AG10803 (cell line): ENCODE data around the gene IGSF9.

Experiments used
- DNase-seq: peaks from one replicate; pipeline ENCODE4 v3.0.0; 2010; ENCODE audit warnings: low read depth
- H3K4me3 ChIP-seq: 2 replicates; pipeline ENCODE4 v1.5.1; 2011; ENCODE audit warnings: mild to moderate bottlenecking, low read length, control low read depth
- CTCF ChIP-seq: conservative IDR thresholded peaks from 2 replicates; pipeline ENCODE4 v1.5.1; 2011; ENCODE audit warnings: mild to moderate bottlenecking, low read length, control low read depth, inconsistent platforms

IGSF9 gene

DNA sequence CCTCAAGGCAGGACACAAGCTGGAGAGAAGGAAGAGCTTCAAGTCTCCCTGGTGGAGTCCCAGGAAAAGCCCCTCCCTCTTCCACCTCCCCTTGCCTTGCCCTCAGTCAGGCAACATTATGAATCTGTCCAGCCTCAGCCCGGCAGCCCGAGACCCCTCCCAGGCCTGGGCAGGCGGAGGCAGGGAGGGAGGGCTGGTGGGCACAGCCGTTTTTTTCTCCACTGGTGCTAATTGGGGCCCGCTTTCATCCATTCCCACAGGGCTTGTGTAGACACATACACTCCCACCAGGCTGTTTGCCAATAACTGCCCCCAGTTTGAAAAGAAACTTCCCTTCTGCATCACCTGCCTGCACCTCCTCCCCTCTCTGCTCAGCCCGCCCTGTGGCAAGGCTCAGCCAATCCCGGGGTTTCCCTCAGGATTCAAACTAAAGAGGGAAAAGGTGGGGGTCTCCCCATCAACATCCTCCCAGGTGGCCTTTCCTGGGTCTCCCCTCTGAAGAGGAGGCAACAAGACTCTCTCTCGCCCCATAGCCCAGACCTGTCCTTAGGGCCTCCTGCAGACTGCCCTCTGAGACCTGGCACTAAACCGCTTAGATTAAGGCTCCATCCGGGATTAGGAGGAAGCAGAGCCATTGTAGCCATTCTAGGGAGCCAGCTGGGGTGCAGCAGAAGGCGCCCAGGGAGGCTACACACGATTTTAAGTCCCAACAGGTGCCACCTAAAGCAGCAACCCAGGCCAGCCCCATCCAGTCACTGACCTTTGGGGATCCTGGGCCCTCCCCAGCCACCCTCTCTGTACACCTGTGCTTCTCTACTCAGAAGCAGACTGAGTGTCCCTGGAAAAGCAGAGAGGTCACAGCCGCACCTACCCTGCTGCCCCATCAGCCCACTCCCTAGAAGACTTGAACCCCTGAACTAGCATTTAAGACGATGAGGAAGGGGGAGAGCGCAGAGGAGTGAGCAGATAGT, 3.5 kb downstream of the IGSF9 start:
- no peak overlapping the region for H3K4me3 ChIP-seq
- no peak for DNase-seq
- no peak for TF ChIP-seq CTCF

- no peak for DNase-seq
- no peak for TF ChIP-seq CTCF
- H3K4me3 ChIP-seq = no peak overlapping the region
Measured at GRCh38 chr1:159941141-159941540, 4.3 kb downstream of the IGSF9 start.

- no peak for DNase-seq
- TF ChIP-seq CTCF = no peak
- H3K4me3 ChIP-seq = no peak overlapping the region
Measured at GRCh38 chr1:159940006-159940620, 5.3 kb downstream of the IGSF9 start.

- no peak overlapping the region for H3K4me3 ChIP-seq
- no peak for TF ChIP-seq CTCF
- no peak for DNase-seq
Measured at GRCh38 chr1:159939678-159940002, 5.8 kb downstream of the IGSF9 start.

DNA sequence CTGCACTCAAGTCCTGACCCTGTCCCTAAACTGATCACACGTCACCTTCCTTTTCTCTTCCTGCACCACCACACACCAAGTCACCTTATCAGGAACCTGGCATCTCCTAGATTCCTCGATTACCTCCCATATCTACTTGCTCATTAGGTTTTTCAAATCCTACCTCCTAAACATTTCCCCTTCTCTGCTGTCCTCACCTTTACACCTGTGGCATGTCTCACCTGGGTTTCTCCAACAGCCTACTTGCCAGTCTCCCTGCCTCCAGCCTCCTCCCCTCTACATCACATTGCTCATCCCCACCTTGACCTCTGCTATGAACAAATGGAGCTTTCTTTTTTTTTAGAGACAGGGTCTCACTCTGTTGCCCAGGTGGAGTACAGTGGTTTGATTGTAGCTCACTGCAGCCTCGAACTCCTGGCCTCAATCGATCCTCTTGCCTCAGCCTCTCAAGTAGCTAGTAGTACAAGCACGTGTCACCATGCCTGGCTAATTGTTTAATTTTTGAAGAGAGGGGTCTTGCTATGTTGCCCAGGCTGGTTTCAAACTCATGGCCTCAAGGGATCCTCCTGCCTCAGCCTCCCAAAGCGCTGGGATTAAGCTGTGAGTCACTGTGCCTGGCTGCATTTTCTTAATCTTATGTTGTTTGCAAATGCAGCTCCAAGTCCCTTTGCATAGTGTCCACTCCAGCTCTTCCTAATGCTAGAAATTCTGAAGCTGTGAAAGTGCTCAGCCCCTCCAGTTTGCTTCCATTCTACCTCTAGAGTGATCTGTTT, 6.3 kb downstream of the IGSF9 start:
- DNase-seq = no peak
- H3K4me3 ChIP-seq = no peak overlapping the region
- no peak for TF ChIP-seq CTCF

DNA sequence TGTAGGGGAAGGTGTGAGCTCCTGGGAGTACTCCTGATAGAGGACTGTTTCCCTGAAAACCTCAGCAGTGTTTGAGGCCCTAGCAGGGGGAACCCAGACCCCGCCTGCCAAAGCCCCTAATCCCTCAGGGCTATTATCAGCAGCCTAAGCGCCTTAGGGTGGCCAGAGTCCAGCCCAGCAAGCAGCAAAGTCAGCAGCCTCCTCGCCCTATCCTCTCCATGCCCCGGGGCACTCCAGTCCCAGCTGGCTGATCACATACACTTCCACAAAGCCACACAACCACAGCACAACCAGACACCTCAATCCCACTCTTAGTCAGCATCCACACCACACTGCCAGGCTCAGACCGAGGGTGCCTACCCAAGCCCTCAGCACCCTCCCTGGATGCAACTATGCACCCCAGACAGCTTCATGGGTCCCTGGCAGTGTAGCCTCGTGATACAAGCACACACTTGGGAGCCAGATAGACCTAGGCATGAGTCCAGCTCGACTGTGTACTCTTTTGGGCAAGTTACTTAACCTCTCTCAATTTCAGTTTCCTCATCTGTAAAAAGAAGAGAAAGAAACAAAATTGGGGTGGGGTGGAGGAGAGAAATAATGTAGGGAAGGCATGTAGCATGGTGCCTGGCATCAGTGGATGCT, 7.1 kb downstream of the IGSF9 start:
- TF ChIP-seq CTCF = no peak
- no peak overlapping the region for H3K4me3 ChIP-seq
- no peak for DNase-seq
